CD8-positive, alpha-beta memory T cell (primary cell): ENCODE results near the gene HOXD9. TPM values are rescaled to one million over a fixed set of nuclear protein-coding genes. Genes with fewer than 3 reads are reported as not detected.

ENCODE experiments used
- CTCF ChIA-PET: fragments of 350-600 bp; sonication (Branson Sonifier 250); formaldehyde crosslinking; loops from one replicate; lab custom pipeline; 2021; ENCODE audit warnings: antibody characterized with exemption; lab: Charles Lee
- POLR2A ChIA-PET: fragments of 350-600 bp; sonication (Branson Sonifier 250); formaldehyde crosslinking; loops from one replicate; lab custom pipeline; 2021; ENCODE audit warnings: antibody characterized with exemption; lab: Charles Lee
- DNase-seq, 5 donors: peaks; one replicate each; pipeline versions ENCODE4 v3.0.0 to v3.0.0-alpha.2; 2020 to 2022; ENCODE audit warnings: mixed read lengths in 1 of 5
- H3K27ac ChIP-seq: one replicate; pipeline ENCODE4 v1.7.0; 2013; ENCODE audit warnings: low read depth, mild to moderate bottlenecking, low read length, moderate library complexity
- H3K27me3 ChIP-seq: 2 replicates; pipeline ENCODE4 v1.7.0; 2013; ENCODE audit warnings: low read length, mild to moderate bottlenecking; ENCODE audit not compliant: insufficient read depth, poor library complexity, severe bottlenecking
- H3K36me3 ChIP-seq: 2 replicates; pipeline ENCODE4 v1.7.0; 2013; ENCODE audit warnings: mild to moderate bottlenecking, low read length, moderate library complexity; ENCODE audit not compliant: insufficient read depth
- H3K4me1 ChIP-seq: 2 replicates; pipeline ENCODE4 v1.7.0; 2013; ENCODE audit warnings: mild to moderate bottlenecking, low read length, moderate library complexity; ENCODE audit not compliant: insufficient read depth
- H3K4me3 ChIP-seq: 2 replicates; pipeline ENCODE4 v1.7.0; 2013; ENCODE audit warnings: mild to moderate bottlenecking, low read length
- H3K9me3 ChIP-seq: 2 replicates; pipeline ENCODE4 v1.7.0; 2013; ENCODE audit warnings: mild to moderate bottlenecking, low read length
- H3K27ac Mint-ChIP-seq, 8 donors: one replicate each; pipeline ENCODE4 v1.8.0; 2020 to 2021; ENCODE audit warnings: mixed read lengths in 8 of 8, mild to moderate bottlenecking in 6 of 8, inconsistent platforms in 3 of 8, moderate library complexity in 3 of 8
- H3K27me3 Mint-ChIP-seq, 2 donors: one replicate each; pipeline ENCODE4 v1.8.0; 2020 to 2021; ENCODE audit warnings: mixed read lengths in 2 of 2, mild to moderate bottlenecking in 1 of 2, moderate library complexity in 1 of 2
- H3K36me3 Mint-ChIP-seq, 3 donors: one replicate each; pipeline ENCODE4 v1.8.0; 2020 to 2021; ENCODE audit warnings: mixed read lengths in 3 of 3, inconsistent platforms in 1 of 3, mild to moderate bottlenecking in 1 of 3
- H3K4me1 Mint-ChIP-seq, 3 donors: one replicate each; pipeline ENCODE4 v1.8.0; 2020 to 2021; ENCODE audit warnings: mixed read lengths in 3 of 3, inconsistent platforms in 1 of 3, mild to moderate bottlenecking in 1 of 3
- H3K4me3 Mint-ChIP-seq, 7 donors: one replicate each; pipeline ENCODE4 v1.8.0; 2020 to 2021; ENCODE audit warnings: mixed read lengths in 7 of 7, mild to moderate bottlenecking in 6 of 7, moderate library complexity in 4 of 7, inconsistent platforms in 2 of 7
- H3K9me3 Mint-ChIP-seq, 5 donors: one replicate each; pipeline ENCODE4 v1.8.0; 2020 to 2022; ENCODE audit warnings: mixed read lengths in 5 of 5, mild to moderate bottlenecking in 3 of 5, moderate library complexity in 2 of 5, inconsistent platforms in 1 of 5
- polyA plus RNA-seq: library from polyadenylated mRNA; unstranded; fragments of 300-500 nt; fragmentation: Illumina TruSeq; gene quantifications from one replicate; pipeline ENCODE4 v1.2.3, GENCODE V29; 2021
- total RNA-seq, 2 experiments: library from RNA; stranded (reverse); gene quantifications; one replicate each; pipeline ENCODE4 v1.2.3, GENCODE V29; 2021

Gene HOXD9
- total and polyA plus RNA-seq, 3 experiments from 2014 or later = not detected

- Histone ChIP-seq H3K4me1 (peaks cover 31% of the 10 kb centered on the region), H3K9me3 (peaks cover 4% of the 10 kb centered on the region), H3K36me3 (no peaks in the 10 kb centered on the region), H3K4me3 (no peak overlapping the region), H3K27me3 (peaks cover 89% of the 10 kb centered on the region), H3K27ac (no peak overlapping the region)
- ChIA-PET CTCF (interaction anchor here (2.0 kb wide), 1 partner anchor 1015 kb away, joined by 9 read pairs; no protein-coding TSS in a partner anchor), POLR2A (no interaction called here)
- no peaks in the 10 kb centered on the region for H3K36me3 Mint-ChIP-seq
- peaks cover 30 to 51% (median 49%) of the 10 kb centered on the region in 3 donors for H3K4me1 Mint-ChIP-seq
- peak overlapping the region in 1 of 8 donors; percentile 10 for H3K27ac Mint-ChIP-seq
- peak overlapping the region in 1 of 7 donors; percentile 37 for H3K4me3 Mint-ChIP-seq
- H3K27me3 Mint-ChIP-seq = peaks cover 78 to 85% of the 10 kb centered on the region in 2 donors
- DNase-seq = no peak
- peaks cover 8 to 42% (median 26%) of the 10 kb centered on the region in 5 donors for H3K9me3 Mint-ChIP-seq
These were observed 10.9 kb downstream of the HOXD9 start for GRCh38 chr2:176133389-176133788.

DNA sequence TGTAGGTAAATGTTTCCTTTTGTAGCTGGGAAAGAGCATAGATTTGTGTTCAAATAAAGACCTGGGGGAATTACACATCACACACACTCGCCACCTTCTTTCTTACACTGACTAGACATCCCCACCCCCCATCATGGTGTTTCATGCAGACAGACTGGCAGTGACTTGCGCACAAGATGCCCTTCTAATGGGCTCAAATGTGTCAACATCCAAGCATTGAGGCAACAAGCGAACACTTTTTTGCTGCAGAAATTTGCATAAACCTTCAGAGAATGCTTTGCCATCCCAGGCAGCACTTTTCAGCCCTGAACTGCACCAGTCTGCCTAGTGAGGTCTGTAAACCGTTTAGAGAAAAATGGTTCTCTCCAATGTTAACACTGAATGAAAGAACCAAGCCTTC, 11.5 kb downstream of the HOXD9 start:
- Mint-ChIP-seq H3K9me3 (peaks cover 13 to 44% (median 30%) of the 10 kb centered on the region in 5 donors), H3K4me1 (peaks cover 28 to 50% (median 44%) of the 10 kb centered on the region in 3 donors), H3K27ac (peak overlapping the region in 1 of 8 donors; percentile 10), H3K27me3 (peaks cover 78 to 85% of the 10 kb centered on the region in 2 donors), H3K4me3 (no peak overlapping the region), H3K36me3 (no peaks in the 10 kb centered on the region)
- Histone ChIP-seq H3K27me3 (peaks cover 89% of the 10 kb centered on the region), H3K4me1 (peaks cover 29% of the 10 kb centered on the region), H3K27ac (no peak overlapping the region), H3K4me3 (no peak overlapping the region), H3K36me3 (no peaks in the 10 kb centered on the region), H3K9me3 (peaks cover 4% of the 10 kb centered on the region)
- POLR2A ChIA-PET = no interaction called here
- CTCF ChIA-PET = no interaction called here
- no peak for DNase-seq

- Mint-ChIP-seq H3K36me3 (no peaks in the 10 kb centered on the region), H3K27me3 (peaks cover 82 to 92% of the 10 kb centered on the region in 2 donors), H3K4me1 (peaks cover 31 to 53% (median 49%) of the 10 kb centered on the region in 3 donors), H3K9me3 (peaks cover 17 to 43% (median 34%) of the 10 kb centered on the region in 5 donors), H3K4me3 (peak overlapping the region in 4 of 7 donors; percentile 22 to 84 (median 50)), H3K27ac (peak overlapping the region in 2 of 8 donors; percentile 37 to 50)
- peaks cover 4% of the 10 kb centered on the region for H3K9me3 ChIP-seq
- H3K27me3 ChIP-seq = peaks cover 92% of the 10 kb centered on the region
- H3K4me1 ChIP-seq = peaks cover 28% of the 10 kb centered on the region
- no peaks in the 10 kb centered on the region for H3K36me3 ChIP-seq
- DNase-seq = no peak
- POLR2A ChIA-PET = no interaction called here
- no peak overlapping the region for H3K27ac ChIP-seq
- no peak overlapping the region for H3K4me3 ChIP-seq
- CTCF ChIA-PET = no interaction called here
These were observed 12.5 kb downstream of the HOXD9 start for GRCh38 chr2:176135035-176135440.

GRCh38 chr2:176136374-176137251, 14.1 kb downstream of the HOXD9 start:
- CTCF ChIA-PET = no interaction called here
- Histone ChIP-seq H3K27ac (no peak overlapping the region), H3K4me3 (no peak overlapping the region), H3K27me3 (peaks cover 92% of the 10 kb centered on the region), H3K4me1 (peaks cover 35% of the 10 kb centered on the region), H3K36me3 (no peaks in the 10 kb centered on the region), H3K9me3 (peaks cover 4% of the 10 kb centered on the region)
- Mint-ChIP-seq H3K27ac (no peak overlapping the region), H3K9me3 (peaks cover 12 to 39% (median 28%) of the 10 kb centered on the region in 5 donors), H3K27me3 (peaks cover 85 to 93% of the 10 kb centered on the region in 2 donors), H3K4me1 (peaks cover 30 to 50% (median 47%) of the 10 kb centered on the region in 3 donors), H3K4me3 (peak overlapping the region; percentile 41 to 74 (median 57)), H3K36me3 (no peaks in the 10 kb centered on the region)
- no peak for DNase-seq
- POLR2A ChIA-PET = interaction anchor here (0.7 kb wide), 1 partner anchor 57 kb away, joined by 4 read pairs; no protein-coding TSS in a partner anchor

DNA sequence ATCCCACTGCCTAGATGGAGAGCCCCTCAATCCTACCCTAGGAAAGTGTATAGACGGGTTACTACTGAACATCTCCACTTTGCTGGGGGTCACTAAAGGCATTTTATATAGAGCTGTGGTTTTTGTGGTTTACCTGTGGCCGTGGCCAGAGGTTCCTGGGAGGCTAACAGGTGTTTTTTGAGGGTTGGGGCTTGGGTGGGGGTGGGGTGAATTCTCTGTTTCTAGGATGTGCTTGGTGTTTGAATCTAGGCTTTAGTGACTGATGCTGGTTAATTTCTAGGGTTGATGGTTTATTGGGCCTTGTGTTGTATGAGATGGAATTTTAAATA, 14.7 kb downstream of the HOXD9 start:
- CTCF ChIA-PET = no interaction called here
- H3K27me3 ChIP-seq = peaks cover 92% of the 10 kb centered on the region
- peaks cover 12 to 36% (median 27%) of the 10 kb centered on the region in 5 donors for H3K9me3 Mint-ChIP-seq
- no peaks in the 10 kb centered on the region for H3K36me3 Mint-ChIP-seq
- POLR2A ChIA-PET = interaction anchor here (0.7 kb wide), 1 partner anchor 58 kb away, joined by 4 read pairs; no protein-coding TSS in a partner anchor
- H3K9me3 ChIP-seq = peaks cover 4% of the 10 kb centered on the region
- H3K4me1 Mint-ChIP-seq = peaks cover 25 to 45% (median 43%) of the 10 kb centered on the region in 3 donors
- no peak overlapping the region for H3K27ac ChIP-seq
- no peak overlapping the region for H3K27ac Mint-ChIP-seq
- H3K4me3 ChIP-seq = no peak overlapping the region
- DNase-seq = no peak
- peaks cover 86 to 93% of the 10 kb centered on the region in 2 donors for H3K27me3 Mint-ChIP-seq
- H3K4me1 ChIP-seq = peaks cover 32% of the 10 kb centered on the region
- peak overlapping the region in 4 of 7 donors; percentile 1 to 68 (median 16) for H3K4me3 Mint-ChIP-seq
- no peaks in the 10 kb centered on the region for H3K36me3 ChIP-seq

GRCh38 chr2:176137906-176138305, 15.4 kb downstream of the HOXD9 start:
- H3K36me3 Mint-ChIP-seq = no peaks in the 10 kb centered on the region
- peaks cover 20 to 38% (median 38%) of the 10 kb centered on the region in 3 donors for H3K4me1 Mint-ChIP-seq
- Histone ChIP-seq H3K27me3 (peaks cover 91% of the 10 kb centered on the region), H3K4me1 (peaks cover 29% of the 10 kb centered on the region), H3K27ac (no peak overlapping the region), H3K9me3 (peaks cover 4% of the 10 kb centered on the region), H3K4me3 (no peak overlapping the region), H3K36me3 (no peaks in the 10 kb centered on the region)
- no peak overlapping the region for H3K27ac Mint-ChIP-seq
- peaks cover 12 to 32% (median 24%) of the 10 kb centered on the region in 5 donors for H3K9me3 Mint-ChIP-seq
- POLR2A ChIA-PET = interaction anchor here (0.7 kb wide), 1 partner anchor 285 kb away, joined by 3 read pairs; no protein-coding TSS in a partner anchor
- CTCF ChIA-PET = no interaction called here
- H3K4me3 Mint-ChIP-seq = peak overlapping the region in 1 of 7 donors; percentile 64
- DNase-seq = no peak
- H3K27me3 Mint-ChIP-seq = peaks cover 85 to 93% of the 10 kb centered on the region in 2 donors

DNA sequence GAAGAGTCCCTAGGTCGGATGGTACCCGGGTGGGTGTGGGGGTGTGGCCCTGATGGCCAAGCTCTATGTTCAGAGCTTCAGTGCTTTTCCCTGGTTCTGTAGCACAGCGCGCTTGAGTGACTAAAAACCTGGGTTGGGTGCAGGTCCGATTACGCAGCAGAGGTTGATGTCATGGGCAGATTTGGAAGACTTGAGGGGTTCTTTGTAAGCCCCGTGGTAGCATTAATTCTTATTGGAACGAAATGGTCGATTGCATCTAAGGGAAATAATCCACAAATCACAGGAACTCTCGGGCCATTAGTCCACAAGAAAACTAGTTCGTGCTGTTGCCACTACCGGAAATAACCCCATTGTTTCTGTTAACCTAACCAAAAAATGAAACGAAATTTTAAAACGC, 16.0 kb downstream of the HOXD9 start:
- CTCF ChIA-PET = interaction anchor here (2.5 to 3.6 kb wide), 2 partner anchors 11 to 316 kb away, joined by 9 to 19 read pairs; no protein-coding TSS in a partner anchor
- POLR2A ChIA-PET = no interaction called here
- H3K4me3 Mint-ChIP-seq = peak overlapping the region in 3 of 7 donors; percentile 14 to 64 (median 23)
- H3K9me3 ChIP-seq = peaks cover 4% of the 10 kb centered on the region
- no peaks in the 10 kb centered on the region for H3K36me3 Mint-ChIP-seq
- H3K9me3 Mint-ChIP-seq = peaks cover 12 to 32% (median 23%) of the 10 kb centered on the region in 5 donors
- H3K4me1 ChIP-seq = peaks cover 29% of the 10 kb centered on the region
- H3K36me3 ChIP-seq = no peaks in the 10 kb centered on the region
- H3K27ac ChIP-seq = no peak overlapping the region
- no peak for DNase-seq
- H3K27ac Mint-ChIP-seq = peak overlapping the region in 3 of 8 donors; percentile 18 to 68 (median 67)
- peaks cover 19 to 38% (median 38%) of the 10 kb centered on the region in 3 donors for H3K4me1 Mint-ChIP-seq
- H3K4me3 ChIP-seq = no peak overlapping the region
- H3K27me3 ChIP-seq = peaks cover 91% of the 10 kb centered on the region
- H3K27me3 Mint-ChIP-seq = peaks cover 81 to 93% of the 10 kb centered on the region in 2 donors
